Stimulated activated CD4-positive, alpha-beta T cell treated with anti-CD3 and anti-CD28 coated beads, Interleukin-12 subunit alpha, Interleukin-12 subunit beta, amount 100 ng/mL, for 24 hours (primary cell): ENCODE data around the gene MFAP4.

ENCODE experiments used
- DNase-seq, 2 experiments: peaks; one replicate each; pipeline ENCODE4 v3.0.0-alpha.2; 2020; ENCODE audit warnings: low read depth in 2 of 2

The MFAP4 gene

GRCh38 chr17:19385521-19385983 lies 1.4 kb downstream of the MFAP4 start:
- no peak for DNase-seq

- no peak for DNase-seq
Observed at GRCh38 chr17:19384723-19385391, 2.1 kb downstream of the MFAP4 start.

GRCh38 chr17:19383681-19384470 lies 3.1 kb downstream of the MFAP4 start:
- no peak for DNase-seq

GRCh38 chr17:19382531-19383444 lies 4.2 kb downstream of the MFAP4 start:
- DNase-seq: no peak

- no peak for DNase-seq
Observed at GRCh38 chr17:19381741-19382444, 5.1 kb downstream of the MFAP4 start.

GRCh38 chr17:19381361-19381740 lies 5.6 kb downstream of the MFAP4 start:
- DNase-seq: no peak

GRCh38 chr17:19380481-19381301 lies 6.3 kb downstream of the MFAP4 start:
- no peak for DNase-seq

GRCh38 chr17:19379361-19380065 lies 7.5 kb downstream of the MFAP4 start:
- DNase-seq: no peak

GRCh38 chr17:19378416-19379360 lies 8.3 kb downstream of the MFAP4 start, which contains the start of gene MAPK7:
MAPK7 (plus strand) TSS chr17:19378498; CDS start chr17:19378901, 403 bp downstream.
- no peak for DNase-seq

- DNase-seq: peak; percentile 90 to 91
Observed at GRCh38 chr17:19377602-19378415, 9.2 kb downstream of the MFAP4 start.

- DNase-seq: no peak
Observed at GRCh38 chr17:19376811-19377210, 10.2 kb downstream of the MFAP4 start.

- DNase-seq: no peak
Observed at GRCh38 chr17:19375732-19376131, 11.3 kb downstream of the MFAP4 start.

GRCh38 chr17:19374136-19374535 lies 12.9 kb downstream of the MFAP4 start:
- no peak for DNase-seq

GRCh38 chr17:19372866-19373504 lies 14.0 kb downstream of the MFAP4 start:
- no peak for DNase-seq

GRCh38 chr17:19372439-19372838 lies 14.6 kb downstream of the MFAP4 start:
- DNase-seq: no peak

- DNase-seq: no peak
Observed at GRCh38 chr17:19372011-19372370, 15.0 kb downstream of the MFAP4 start.

GRCh38 chr17:19371259-19372010 lies 15.6 kb downstream of the MFAP4 start:
- DNase-seq: no peak
